Activated CD4-positive, alpha-beta T cell treated with anti-CD3 and anti-CD28 coated beads for 24 hours (primary cell): Measurements from ENCODE around the gene ZNF331.

Source experiments
- DNase-seq, 2 donors: peaks; one replicate each; pipeline ENCODE4 v3.0.0-alpha.2; 2020; ENCODE audit warnings: low read depth in 2 of 2

Gene ZNF331

DNA sequence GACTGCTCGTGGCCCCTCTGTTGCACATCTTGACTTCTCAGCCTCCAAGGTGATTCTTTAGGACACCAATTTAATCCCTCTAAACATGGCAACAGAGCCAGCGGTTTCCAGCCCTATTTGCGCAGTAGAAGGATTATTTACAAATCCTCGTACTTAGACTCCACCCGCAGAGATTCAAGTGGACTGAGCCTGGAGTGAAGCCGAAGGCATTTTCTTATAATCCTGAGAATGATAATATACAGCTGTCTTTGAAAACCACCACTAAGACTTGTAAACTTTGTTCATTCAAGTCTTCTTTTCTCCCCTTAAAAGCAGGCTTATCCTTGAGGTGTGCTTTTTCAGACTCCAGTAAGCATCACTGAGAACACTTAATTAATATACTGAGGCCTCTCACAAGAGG, 89.0 kb downstream of the ZNF331 start:
- no peak for DNase-seq
